GM19372 (cell line): ENCODE results near the gene LDLRAD4.

ENCODE experiments used
- ATAC-seq: cut with Tn5 transposase; IDR thresholded peaks from one replicate; pipeline ENCODE4 v1.9.1; 2021; ENCODE audit warnings: mild to moderate bottlenecking, low read depth, moderate library complexity; ENCODE audit not compliant: unreplicated experiment

Gene LDLRAD4

DNA sequence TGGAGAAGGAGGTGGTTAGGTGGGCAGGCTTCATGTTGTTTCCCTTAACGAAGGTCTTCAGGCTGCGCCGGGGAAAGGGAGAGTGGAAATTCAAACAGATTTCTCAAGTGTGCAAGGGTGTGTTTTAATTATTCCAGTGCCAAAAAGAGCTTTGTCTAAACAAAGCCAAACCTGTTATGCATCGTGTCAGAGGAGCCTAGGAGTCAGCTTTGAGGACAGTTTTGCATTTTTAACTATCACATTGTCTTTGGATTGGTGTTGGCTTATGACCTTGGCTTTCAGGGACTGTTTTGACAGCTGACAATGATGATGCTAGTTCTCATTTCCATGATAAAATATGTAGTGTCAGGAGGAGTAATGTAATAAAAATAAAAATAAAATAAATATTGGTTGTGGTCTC, 144.8 kb downstream of the LDLRAD4 start:
- ATAC-seq: no peak

DNA sequence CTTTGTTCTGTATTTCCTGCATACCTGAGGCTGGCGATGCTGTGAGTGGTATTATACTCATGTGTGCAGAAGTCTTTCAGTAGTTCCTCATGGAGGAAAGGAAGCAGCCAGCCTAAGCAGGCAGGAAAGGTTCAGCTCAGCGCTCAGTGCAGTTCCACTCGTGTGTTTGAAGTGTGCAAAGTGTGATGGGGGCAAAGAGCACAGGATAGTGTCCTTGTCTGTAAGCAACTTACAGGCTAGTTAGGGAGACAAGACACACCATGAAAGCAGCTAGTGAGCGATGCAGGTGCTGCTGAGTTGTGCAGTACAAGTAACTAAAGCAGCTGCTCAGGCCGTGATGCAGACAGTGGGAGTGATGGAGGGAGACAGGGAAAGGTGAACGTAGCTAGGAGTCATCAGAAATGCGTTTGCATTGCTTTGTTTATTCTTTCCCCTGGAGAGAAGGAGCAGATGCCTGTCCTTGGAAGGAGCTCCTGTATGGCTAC, 146.2 kb downstream of the LDLRAD4 start:
- ATAC-seq: no peak

DNA sequence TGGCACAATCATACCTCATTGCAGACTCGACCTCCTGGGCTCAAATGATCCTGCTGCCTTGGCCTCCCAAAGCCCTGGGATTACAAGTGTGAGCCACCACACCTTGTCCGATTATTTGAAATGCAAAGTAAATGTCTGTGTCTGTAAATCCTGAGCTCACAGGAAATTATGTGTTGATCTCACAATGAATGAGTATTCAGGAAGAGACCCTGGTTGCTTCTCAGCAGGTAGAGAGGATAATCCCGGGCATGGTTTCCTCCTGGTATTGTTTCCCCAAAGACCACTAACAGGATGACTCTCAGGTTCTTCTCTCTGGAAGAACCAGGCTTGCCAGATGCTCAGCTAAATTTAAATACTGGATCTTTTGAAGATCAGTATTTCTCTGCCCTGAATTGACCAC, 147.6 kb downstream of the LDLRAD4 start:
- ATAC-seq: no peak

- no peak for ATAC-seq
Measured at GRCh38 chr18:13366541-13366940, 148.0 kb downstream of the LDLRAD4 start.

- no peak for ATAC-seq
Measured at GRCh38 chr18:13366962-13367892, 148.7 kb downstream of the LDLRAD4 start.

DNA sequence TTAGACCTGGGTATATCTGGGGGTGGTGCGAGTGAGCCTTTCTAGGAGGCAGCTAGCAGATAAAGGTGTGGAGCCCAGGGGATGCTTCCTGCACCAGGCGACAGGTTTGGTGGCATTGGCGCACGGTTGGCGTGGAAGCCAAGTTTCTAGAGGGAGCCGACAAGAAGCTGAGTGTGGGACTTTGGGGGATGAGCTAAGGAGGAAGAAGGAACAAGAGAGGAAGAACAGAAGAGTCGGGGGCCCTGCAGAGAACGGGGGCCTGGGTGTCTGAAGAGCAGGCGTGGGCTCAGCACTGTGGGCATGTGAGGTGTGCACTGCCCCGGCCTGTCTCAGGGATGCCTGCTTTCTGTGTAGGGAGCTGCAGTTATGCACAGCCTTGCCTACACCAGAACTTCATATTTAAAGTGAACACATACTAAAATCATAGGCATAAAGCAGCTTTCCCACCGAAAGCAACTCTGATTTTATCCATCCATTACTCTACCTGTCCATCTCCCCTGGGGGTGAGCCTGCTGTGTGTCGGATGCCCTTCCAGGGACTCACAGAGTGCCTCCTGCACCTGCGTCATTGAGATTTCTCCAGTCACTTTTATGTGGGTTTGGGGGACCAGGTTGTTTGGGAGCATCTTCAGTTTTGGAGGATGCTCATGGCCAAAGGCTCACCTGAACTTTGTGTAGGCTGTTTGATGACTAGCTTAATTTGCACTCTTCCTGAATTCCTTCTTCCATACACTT, 149.7 kb downstream of the LDLRAD4 start:
- ATAC-seq: no peak

DNA sequence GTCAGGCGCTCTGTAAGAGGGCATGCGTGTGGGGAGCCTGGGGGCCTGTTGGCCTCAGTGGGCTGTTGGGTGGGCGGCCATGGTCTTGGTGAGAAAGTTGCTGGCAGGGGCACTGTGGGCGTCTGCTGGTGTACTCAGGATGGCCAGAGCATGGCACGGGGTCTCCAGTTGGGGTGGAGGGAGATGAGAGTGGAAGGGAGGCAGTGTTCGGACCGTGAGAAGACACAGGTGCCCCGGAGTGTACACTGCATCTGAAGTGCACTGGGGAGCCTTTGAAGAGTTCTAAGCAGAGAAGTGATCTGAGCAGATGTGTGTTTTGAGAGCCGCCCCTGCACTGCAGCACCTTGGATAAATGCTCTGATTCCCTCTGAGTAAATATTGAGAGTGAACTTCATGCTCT, 150.8 kb downstream of the LDLRAD4 start:
- no peak for ATAC-seq

GRCh38 chr18:13369756-13370510, 151.4 kb downstream of the LDLRAD4 start:
- ATAC-seq: no peak

DNA sequence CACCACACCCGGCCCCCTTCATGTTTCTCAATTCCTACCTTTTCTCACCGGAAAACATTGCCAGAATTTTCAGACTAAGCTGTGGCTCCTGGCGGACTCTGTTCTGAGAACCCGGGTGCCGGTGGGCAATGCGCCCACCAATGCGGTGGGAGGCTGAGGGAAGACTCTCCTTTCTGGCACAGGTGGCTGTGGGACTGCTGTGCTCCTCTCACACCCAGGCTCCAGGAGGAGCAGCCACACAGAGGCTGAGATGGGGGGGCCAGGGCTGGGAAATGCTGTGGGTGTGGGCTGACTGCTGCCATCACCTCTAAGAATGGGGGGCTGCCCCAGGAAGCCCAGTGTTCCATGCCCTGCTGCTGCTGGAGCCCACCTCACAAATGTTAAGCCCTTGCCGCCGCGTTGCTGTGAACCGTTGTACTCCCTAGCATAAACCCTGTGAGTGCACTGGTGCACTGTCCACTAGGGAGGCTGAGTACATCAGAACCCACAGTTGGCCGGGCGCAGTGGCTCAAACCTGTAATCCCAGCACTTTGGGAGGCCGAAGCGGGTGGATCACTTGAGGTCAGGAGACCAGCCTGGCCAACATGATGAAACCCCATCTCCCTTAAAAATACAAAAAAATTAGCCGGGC, 152.6 kb downstream of the LDLRAD4 start:
- ATAC-seq: no peak

GRCh38 chr18:13371689-13372418, 153.3 kb downstream of the LDLRAD4 start:
- ATAC-seq: no peak

GRCh38 chr18:13372531-13372951, 154.0 kb downstream of the LDLRAD4 start:
- no peak for ATAC-seq

DNA sequence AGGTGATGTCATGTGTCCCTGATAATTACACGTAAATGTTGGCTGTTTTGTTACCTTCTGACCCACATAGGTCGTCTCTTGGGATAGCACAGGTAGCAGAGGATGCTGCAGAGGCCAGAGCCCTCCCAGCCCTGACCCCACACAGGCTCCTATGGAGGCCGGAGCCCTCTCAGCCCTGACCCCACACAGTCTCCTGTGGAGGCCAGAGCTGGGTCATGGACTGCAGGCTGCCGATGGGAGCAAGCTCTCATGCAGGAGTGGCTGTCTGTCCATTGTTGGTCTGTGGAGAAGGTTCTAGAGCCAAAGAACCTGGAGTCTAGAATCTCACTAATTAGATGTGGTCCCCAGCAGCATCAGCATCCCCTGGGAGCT, 155.5 kb downstream of the LDLRAD4 start:
- ATAC-seq: no peak

DNA sequence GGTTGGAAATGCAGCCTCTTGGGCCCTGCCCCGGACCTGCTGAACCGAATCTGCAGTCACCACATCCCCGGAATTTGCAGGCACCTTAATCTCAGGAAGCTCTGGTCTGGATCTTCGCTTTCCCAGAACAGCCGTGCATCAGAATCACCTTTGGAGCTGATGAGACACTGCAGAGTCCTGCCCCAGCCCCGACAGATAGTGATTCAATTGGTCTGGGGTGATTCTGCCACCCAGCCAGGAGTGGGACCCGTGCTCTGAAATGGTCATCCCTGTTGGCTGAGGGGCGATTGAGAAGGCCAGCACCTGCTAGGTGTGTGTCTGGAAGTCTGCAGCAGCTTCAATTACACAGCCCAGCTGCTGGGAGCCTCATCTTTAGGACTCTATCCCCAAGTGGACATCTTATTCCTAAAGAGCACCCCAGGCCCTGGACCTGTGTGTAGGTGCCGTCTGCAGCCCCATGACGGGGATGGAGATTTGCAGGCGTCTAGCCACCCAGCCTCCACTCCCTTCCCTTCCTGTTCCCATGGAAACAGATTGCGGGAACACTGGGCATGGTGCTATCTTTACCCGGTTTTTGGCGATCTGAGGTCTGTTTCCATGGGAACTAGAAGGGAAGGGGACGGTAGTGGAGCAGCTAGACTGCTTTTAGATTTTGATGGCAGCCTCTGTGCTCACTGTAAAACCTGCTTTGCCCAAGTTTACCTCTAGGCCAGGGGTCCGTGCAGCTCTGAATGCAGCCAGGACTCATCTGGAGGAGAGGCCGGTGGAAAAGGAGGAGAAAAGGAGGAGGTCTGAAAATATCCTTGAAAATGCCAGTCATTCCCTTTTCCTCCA, 156.1 kb downstream of the LDLRAD4 start:
- ATAC-seq: no peak

DNA sequence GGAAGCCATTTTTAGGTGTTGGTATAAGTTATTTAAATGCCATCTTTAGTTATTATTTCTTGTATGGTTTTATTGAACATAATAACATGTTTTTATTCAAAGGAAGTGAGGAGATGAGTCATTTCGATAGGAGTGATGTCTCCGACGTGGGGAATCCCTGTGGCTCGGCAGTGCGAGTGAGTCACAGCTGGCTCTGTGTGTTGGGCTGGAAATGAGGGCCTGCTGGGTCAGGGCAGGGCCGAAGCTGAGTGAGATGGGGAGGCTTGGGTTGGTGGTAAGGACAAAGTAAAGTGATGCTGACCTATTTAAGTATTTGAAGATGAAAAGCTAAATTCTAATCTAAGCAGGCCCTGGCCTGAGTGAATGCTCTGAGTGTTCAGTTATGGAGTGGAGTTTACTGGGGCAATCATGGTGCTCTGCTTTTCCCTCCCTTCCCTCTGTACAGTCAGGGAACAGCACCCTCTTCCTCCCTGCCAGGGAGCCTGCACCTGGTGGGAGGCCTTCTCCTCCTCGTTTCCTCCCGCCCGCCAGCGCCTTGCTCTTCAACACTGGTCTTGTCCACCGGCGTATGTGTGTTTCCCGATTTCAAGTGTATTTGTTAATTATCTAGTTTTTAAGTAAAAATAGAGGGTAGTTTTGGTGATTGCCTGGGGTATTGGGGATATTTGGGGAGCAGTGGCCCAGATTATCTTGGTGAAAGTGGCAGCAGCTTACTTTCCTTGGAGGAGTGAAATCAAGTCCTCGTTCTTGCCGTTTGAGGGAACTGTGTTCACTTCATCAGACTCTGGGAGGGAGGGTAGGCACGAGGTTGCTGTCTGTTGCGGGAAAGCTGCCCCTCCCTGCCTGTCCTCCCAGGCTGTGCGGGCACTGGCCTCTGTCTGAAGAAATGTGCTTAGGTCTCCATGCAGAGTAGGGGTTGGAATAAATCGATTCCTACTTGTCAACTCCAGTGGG, 157.0 kb downstream of the LDLRAD4 start:
- ATAC-seq: peak; percentile 91

DNA sequence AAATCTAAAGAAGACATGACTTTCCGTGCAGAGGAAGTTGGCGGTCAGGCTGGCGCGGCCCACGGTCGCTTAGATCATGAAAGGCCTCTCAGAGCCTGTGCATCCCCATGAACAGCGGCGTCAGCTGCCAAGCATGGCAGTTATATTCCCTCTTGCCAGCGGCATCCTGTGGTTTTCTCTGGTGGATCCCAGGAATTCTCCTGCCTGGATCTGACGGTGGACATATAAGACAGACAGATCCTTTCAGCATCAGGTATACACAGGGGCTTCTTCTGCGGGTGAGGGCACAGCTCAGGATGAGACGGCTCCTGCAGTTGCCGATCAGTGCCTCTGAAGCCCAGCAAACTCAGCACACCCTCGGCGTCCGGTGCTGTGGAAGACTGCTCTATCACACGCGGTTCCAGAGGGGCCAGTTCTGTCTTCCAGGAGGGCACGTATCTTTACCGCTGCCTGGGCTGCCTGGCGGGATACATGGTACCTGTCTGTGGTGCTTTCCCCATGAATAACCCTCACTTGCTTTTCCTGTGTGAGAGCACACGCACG, 157.8 kb downstream of the LDLRAD4 start:
- ATAC-seq: no peak

DNA sequence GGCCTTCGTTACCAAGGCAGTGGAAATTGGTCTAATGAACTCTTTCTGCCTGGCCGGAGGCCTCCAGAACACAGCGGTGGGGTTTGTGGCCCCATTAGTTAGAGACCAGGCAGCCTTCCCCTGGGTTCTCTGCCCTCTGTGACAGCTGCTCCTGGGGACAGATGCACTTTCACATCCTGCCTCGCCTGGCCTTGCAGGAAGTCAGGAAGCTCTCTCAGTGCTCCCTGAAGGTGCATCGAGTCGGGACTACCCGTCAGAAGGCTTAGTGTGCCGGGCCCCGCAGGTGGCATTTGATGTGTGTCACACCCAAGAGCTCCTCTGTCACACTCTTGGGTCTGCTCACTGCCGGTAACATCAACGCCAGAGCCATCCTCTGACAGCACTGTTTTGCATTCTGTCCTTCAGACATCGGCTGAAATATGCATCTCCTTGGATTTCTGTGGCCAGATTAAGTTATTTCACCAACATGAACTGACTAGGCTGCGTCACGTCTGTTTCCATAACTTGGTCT, 158.3 kb downstream of the LDLRAD4 start:
- ATAC-seq: no peak

DNA sequence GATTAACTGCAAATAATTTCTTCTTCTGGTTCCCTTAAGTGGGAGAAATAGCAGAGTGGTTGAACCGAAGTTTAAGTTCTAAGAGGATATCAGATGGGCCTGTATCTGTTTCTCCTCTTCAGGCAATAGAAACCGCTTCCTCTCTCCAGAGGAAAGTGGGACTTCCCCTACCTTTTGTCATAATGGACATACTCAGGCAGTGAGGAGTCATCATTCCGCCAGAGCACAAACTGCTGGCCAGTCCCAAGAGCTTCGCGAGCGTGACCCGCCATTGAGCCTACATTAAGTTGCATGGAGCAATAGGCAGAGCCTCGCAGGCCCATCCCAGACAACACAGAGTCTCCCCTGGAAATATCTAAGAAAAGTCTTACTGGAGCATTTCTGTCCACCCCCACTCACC, 158.9 kb downstream of the LDLRAD4 start:
- ATAC-seq: no peak
